ENCODE data around the gene LRRC36. TPM values are rescaled to one million over a fixed set of nuclear protein-coding genes. Genes with fewer than 3 reads are reported as not detected.

Gene LRRC36
- total and polyA plus RNA-seq, 2 donors (not counting 3 experiments of a cell fraction or from before 2014, with no cell fraction given), result 0.30 to 2.0 TPM

DNA sequence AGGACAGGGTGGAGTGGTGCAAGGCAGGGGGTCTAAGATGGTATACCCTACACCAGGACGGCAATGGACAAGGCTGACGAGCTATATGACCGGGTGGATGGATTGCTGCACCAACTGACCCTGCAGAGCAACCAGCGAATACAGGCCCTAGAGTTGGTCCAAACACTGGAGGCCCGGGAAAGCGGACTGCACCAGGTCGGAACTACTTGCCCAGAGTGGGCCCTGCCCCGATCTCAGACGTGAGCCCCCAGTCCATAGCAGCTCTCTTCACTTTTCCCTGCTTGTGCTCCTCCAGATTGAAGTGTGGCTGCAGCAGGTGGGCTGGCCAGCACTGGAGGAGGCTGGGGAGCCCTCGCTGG, 44.2 kb upstream of the LRRC36 start:
- ChIA-PET CTCF (interaction anchor here (0.6 to 2.7 kb wide), 3 partner anchors 22 to 117 kb away, joined by 3 to 10 read pairs (median 9); partner anchors contain the start of gene KCTD19), POLR2A (no interaction called here)
- Histone ChIP-seq H4K20me1 (replicated peaks; ENCODE audit: control insufficient read depth, extremely low read depth, insufficient read depth, low read length) (no peaks in the 10 kb centered on the region), H3K9me1 (replicated peaks; ENCODE audit: control insufficient read depth, extremely low read depth, insufficient read depth, low read length) (no peaks in the 10 kb centered on the region), H3K27ac (ENCODE audit: insufficient read depth, low read depth, low read length) (no peak overlapping the region), H3K9me3 (replicated peaks; ENCODE audit: control insufficient read depth, insufficient read depth, low read length) (no peaks in the 10 kb centered on the region), H3K79me2 (ENCODE audit: control insufficient read depth, insufficient read depth, low read length) (peaks cover 2% of the 10 kb centered on the region), H3K9ac (replicated peaks; ENCODE audit: extremely low read depth, insufficient read depth, low read length) (no peak overlapping the region), H3K36me3 (ENCODE audit: control insufficient read depth in 2 of 2, extremely low read depth in 1 of 2, insufficient read depth in 2 of 2, low read length in 2 of 2) (no peaks in the 10 kb centered on the region), H3K4me3 (replicated peaks in 1 of 3; ENCODE audit: insufficient read depth in 1 of 3, low read depth in 1 of 3, low read length in 3 of 3) (no peak overlapping the region), H3K4me1 (ENCODE audit: control insufficient read depth, extremely low read depth, insufficient read depth, low read length) (peaks cover 14% of the 10 kb centered on the region), H2AFZ (ENCODE audit: low read depth, low read length) (no peak overlapping the region), H3K4me2 (ENCODE audit: insufficient read depth, low read length) (no peak overlapping the region), H3K27me3 (ENCODE audit: control insufficient read depth in 2 of 2, insufficient read depth in 2 of 2, low read length in 2 of 2) (no peaks in the 10 kb centered on the region)
- BruUV-seq (replicated peaks), result no TSS peak
- intact Hi-C loops (cut with micrococcal nuclease) (no loop called here), dilution Hi-C loops (cut with MboI; ENCODE audit: extremely low pct_ligation_motif_present, low sequenced_read_pairs) (no loop called here)
- no peak for FAIRE-seq
- TF ChIP-seq FOS (IDR thresholded peaks at IDR 0.05; ENCODE audit: borderline replicate concordance, insufficient read depth, low read length) (no peak), POLR2AphosphoS5 (IDR thresholded peaks at IDR 0.05; ENCODE audit: insufficient read depth, low read depth, low read length) (no peak), EZH2 (IDR thresholded peaks at IDR 0.05; ENCODE audit: borderline replicate concordance, low read depth, low read length, severe bottlenecking) (no peak), POLR2A (IDR thresholded peaks at IDR 0.05; ENCODE audit: low read depth, low read length) (no peak), MYC (IDR thresholded peaks at IDR 0.05; ENCODE audit: low read depth, low read length) (no peak), GATA2 (IDR thresholded peaks at IDR 0.05; ENCODE audit: insufficient read depth, insufficient read length, low read depth, low read length) (no peak), JUN (IDR thresholded peaks at IDR 0.05; ENCODE audit: borderline replicate concordance, insufficient read depth, insufficient read length, low read depth) (no peak)
- TF ChIP-seq, protein P1, sequence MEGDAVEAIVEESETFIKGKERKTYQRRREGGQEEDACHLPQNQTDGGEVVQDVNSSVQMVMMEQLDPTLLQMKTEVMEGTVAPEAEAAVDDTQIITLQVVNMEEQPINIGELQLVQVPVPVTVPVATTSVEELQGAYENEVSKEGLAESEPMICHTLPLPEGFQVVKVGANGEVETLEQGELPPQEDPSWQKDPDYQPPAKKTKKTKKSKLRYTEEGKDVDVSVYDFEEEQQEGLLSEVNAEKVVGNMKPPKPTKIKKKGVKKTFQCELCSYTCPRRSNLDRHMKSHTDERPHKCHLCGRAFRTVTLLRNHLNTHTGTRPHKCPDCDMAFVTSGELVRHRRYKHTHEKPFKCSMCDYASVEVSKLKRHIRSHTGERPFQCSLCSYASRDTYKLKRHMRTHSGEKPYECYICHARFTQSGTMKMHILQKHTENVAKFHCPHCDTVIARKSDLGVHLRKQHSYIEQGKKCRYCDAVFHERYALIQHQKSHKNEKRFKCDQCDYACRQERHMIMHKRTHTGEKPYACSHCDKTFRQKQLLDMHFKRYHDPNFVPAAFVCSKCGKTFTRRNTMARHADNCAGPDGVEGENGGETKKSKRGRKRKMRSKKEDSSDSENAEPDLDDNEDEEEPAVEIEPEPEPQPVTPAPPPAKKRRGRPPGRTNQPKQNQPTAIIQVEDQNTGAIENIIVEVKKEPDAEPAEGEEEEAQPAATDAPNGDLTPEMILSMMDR (IDR thresholded peaks at IDR 0.05; ENCODE audit: extremely low read depth in 1 of 2, insufficient read depth in 1 of 2, low read depth in 1 of 2, low read length in 2 of 2), result no peak
- TF ChIP-seq, protein P2, sequence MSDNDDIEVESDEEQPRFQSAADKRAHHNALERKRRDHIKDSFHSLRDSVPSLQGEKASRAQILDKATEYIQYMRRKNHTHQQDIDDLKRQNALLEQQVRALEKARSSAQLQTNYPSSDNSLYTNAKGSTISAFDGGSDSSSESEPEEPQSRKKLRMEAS (IDR thresholded peaks at IDR 0.05; ENCODE audit: insufficient read depth, insufficient read length), result no peak
- no peak for DNase-seq (ENCODE audit: low read depth, low spot score)
